GM08714 (cell line): Measurements from ENCODE around the gene RALA.
"Not testable (repeated sequence)": the region's sequence is repeated elsewhere in the genome, so short reads cannot be mapped to it uniquely, and the experiment has no call there.

ENCODE experiments used
- H3K4me3 ChIP-seq: fragments of 200-500 bp; sonication (Bioruptor generic); 2 replicates; pipeline ENCODE4 v1.5.1; 2014; ENCODE audit warnings: mild to moderate bottlenecking, low read length, inconsistent platforms
- ZNF274 ChIP-seq: IDR thresholded peaks from 2 replicates; pipeline ENCODE4 v1.6.1; 2012; ENCODE audit warnings: mild to moderate bottlenecking, low read depth, low read length

The RALA gene

DNA sequence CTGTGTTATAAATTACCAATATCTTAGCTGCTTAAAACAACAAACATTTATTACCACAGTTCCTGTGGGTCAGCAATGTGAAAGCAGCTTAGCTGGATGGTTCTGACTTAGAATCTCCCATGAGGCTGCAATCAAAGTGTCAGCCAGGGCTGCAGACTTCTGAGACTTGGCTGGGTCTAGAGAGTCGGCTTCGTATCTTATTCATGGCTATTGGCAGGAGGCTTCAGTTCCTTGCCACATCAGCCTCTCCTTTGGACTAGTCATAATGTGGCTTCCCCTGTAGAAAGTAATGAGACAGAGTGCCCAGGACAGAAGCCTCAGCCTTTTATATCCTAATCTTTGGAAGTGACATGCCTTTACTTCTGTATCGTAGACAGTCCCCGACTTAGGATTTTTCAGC, 27.3 kb downstream of the RALA start:
- TF ChIP-seq ZNF274 = no peak

DNA sequence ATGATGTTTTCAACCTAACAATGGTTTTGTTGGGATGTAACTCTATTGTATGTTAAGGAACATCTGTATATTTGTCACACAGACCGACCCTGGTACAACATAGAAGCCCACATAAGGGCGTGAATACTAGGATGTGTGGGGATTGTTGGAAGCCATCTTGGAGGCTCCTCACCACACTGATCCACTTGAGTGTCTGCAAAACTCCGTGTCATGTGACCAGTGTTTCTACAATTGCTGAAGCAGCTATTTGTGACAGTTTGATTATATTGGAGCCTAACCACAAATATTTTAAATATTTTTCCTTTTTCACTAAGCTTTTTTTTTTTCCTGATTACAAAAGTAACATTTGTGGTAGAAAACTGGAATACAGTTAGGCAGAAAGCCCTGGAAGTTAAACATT, 27.9 kb downstream of the RALA start:
- TF ChIP-seq ZNF274 = no peak
- H3K4me3 ChIP-seq = no peak overlapping the region

More for the DNA sequence above, 27.3 kb downstream of the RALA start:
- H3K4me3 ChIP-seq = no peak overlapping the region

DNA sequence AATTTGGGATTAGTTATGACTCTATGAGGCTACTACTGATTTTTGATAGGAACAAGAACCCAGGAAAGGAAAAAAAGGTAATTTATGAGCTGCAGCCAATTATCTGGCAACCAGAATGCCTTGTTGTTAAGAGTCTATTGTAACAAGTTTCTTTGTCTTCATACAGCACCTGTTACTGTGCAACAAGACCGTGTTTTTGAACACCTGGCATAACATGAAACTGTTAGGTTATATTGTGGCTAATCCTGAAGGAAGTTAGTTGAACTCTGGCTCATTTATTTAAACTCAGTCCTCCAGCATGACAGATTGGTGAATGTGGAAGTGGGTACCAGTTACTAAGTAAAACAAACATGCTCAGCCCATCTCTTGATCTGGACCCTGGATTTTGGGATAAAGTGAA, 33.0 kb downstream of the RALA start:
- no peak for TF ChIP-seq ZNF274
- H3K4me3 ChIP-seq = no peak overlapping the region

DNA sequence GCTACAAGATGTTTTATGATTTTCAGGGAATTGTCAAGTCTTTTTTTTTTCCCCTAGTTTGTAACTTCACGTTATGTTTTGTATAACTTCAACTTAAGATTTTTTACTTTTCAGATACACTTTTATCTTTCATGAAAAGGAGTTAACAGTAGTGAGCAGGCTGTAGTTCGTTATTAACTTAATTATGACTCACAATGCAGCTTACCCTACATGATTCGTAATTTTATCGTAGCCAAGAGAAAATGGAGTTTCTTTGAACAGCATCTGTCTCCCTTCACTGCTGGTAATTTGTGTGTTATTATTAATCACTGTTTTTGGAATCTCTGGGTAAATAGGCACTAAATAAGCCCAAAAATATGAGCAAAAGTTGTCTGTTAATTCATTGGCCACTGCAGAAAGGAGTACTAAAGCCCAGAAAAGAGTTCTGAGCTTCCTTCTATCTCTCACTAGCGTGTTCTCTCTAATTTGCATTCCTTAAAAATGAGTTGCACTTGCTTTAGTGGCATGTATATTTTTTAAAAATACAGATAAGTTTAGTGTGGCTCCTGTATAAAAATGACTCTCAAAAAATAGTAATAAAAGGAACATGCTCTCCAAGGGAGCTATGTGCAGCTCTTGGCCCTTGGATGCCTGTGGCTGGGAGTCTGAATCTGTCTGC, 36.1 kb downstream of the RALA start:
- no peak overlapping the region for H3K4me3 ChIP-seq
- no peak for TF ChIP-seq ZNF274

DNA sequence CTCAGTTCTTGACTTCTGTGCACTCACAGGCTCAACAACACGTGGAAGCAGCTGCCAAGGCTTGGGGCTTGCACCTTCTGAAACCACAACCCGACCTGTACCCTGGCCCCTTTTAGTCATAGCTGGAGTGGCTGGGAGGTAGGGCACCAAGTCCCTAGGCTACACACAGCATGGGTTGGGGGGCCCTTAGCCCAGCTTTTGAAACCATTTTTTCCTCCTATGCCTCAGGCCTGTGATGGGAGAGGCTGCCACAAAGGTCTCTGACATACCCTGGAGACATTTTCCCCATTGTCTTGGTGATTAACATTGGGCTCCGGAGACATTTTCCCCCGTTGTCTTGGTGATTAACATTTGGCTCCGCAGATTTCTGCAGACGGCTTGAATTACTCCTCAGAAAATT, 38.6 kb downstream of the RALA start:
- no peak overlapping the region for H3K4me3 ChIP-seq
- no peak for TF ChIP-seq ZNF274

DNA sequence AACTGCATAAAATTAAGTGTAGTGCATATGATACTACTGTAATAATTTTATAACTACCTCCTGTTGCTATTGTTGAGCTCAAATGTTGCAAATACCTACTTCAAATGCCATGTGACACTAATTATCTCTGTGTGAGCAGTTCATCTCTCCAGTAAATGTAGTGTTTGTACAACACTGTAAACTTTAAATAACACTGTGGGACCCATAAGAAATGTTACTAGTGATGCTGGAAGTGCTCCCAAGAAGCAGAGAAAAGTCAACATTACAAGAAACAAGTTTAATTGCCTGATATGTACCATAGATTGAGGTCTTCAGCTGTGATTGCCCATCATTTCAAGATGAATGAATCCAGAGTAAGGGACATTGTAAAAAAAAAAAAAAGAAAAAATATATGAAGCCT, 39.9 kb downstream of the RALA start:
- no peak for TF ChIP-seq ZNF274

DNA sequence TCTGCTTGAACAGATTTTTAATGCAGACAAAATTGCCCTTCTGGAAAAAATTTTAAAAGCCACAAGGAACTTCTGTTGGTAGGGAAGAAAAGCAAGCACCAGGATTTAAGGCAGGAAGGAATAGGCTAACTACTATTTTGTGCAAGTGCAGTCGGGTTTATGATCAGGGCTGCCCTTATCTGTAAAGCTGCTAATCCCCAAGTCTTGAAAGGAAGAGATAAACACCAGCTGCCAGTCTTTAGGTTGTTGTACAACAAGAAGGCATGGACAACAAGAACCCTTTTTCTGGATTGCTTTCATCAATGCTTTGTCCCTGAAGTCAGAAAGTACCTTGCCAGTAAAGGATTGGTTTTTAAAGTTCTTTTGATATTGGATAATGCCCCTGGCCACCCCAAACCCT, 40.7 kb downstream of the RALA start:
- TF ChIP-seq ZNF274 = no peak
- no peak overlapping the region for H3K4me3 ChIP-seq

More for the DNA sequence above, 39.9 kb downstream of the RALA start:
- no peak overlapping the region for H3K4me3 ChIP-seq

DNA sequence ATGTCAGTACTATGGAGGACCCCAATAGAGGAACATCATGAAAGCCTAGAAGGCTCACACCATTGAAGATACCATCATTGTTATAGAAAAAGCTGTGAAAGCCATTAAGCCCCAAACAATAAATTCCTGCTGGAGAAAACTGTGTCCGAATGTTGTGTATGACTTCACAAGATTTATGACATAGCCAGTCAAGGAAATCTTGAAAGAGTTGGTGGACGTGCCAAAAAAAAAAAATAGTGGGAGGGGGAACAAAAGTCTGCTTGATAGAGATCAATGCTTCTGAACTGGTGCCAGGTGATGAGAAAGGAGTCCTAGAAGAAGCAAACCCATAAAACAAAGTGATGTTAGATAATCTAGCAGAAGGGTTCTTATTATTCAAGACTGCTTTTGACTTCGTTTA, 41.2 kb downstream of the RALA start:
- TF ChIP-seq ZNF274 = no peak
- no peak overlapping the region for H3K4me3 ChIP-seq

DNA sequence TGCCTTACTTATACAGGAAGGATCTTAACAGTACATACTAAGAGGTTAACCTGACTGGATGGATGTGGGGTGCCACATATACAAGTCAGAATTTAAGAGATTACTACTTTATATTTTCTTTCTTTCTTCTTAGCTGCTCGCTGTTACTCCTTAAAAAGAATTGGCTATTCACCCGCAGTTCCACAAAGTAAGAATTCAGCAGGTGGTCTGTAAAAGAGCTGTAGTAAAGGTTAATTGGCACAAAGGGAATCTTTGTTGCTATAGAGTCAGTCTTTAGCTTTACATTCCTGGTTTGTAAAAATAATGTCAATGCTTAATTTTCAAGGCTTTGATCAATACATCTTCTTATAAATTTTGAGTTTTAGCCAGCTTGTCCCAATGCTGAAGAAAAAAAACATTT, 43.2 kb downstream of the RALA start:
- H3K4me3 ChIP-seq = no peak overlapping the region

DNA sequence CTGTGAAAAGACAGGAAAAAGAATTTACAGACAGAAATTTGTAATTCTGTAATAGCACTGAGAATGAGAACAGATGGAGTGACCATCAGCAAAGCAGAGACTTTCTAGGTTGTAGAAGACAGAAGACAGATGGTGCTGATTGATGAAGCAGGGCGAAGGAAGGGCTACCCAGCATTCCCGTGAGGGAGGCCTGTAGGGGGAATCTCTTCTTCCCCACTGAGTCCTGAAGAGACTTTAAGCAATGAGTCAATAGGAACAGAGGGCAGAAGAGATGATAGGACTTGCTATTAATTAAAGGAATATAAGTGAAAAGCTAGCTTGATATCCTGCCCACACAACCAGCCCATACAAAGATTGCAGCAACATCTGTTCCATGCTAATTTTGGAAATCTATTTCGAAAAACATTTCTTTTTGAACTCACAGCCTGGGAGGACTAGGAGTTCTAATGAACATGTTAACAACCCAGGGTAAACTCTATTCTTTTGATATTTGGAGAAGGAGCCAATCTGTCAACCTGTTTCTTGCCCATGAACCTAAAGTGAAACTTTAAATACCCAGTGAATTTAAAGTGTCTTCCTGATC, 44.1 kb downstream of the RALA start:
- no peak for TF ChIP-seq ZNF274
- no peak overlapping the region for H3K4me3 ChIP-seq

More for the DNA sequence above, 43.2 kb downstream of the RALA start:
- no peak for TF ChIP-seq ZNF274

DNA sequence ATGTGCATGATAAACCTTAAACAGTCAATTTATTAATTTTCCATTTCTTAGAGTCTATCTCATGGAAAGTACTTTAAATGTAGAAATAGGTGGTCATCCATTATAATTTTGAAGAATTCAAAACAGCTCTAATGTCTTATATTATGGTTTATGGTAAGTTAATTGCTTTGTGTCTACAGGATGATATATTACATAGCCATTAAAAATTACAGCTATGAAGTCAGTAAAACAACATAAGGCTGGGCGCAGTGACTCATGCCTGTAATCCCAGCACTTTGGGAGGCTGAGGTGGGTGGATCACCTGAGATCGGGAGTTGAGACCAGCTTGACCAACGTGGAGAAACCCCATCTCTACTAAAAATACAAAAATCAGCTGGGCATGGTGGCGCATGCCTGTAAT, 44.9 kb downstream of the RALA start:
- H3K4me3 ChIP-seq = not testable (repeated sequence)

DNA sequence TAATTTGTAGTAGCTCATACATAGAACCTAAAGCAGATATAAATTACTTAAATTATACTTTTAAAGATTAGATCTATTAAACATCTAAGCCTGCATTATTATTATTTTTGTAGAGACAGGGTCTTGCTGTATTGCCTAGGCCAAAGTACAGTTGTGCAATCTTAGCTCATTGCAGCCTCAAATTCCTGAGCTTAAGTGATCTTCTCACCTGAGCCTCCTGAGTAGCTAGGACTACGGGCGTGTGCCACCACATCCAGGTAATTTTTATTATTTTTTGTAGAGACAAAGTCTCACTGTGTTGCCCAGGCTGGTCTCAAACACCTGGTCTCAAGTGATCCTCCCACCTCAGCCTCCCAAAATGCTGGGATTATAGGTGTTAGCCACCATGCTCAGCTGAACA, 46.7 kb downstream of the RALA start:
- no peak overlapping the region for H3K4me3 ChIP-seq
- TF ChIP-seq ZNF274 = no peak

DNA sequence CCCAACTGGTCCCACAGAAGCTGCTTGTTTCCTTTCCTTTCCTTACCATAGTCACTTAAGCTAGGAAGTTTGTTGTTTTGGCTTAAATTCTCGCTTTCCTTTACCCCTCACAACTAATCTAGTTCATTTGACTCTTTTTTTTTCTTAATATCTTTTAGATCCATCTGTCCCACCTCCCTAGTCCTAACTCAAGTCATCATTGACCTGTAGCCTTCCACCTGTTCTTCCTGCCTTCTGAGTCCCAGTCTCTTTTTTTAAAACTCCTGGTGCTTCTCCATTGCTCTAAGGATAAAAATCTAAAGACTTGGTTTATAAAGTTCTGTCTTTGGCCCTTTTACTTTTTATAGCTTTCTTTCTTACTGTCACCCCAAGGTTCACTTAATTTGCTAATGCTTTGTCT, 47.6 kb downstream of the RALA start:
- TF ChIP-seq ZNF274 = no peak
- H3K4me3 ChIP-seq = no peak overlapping the region

DNA sequence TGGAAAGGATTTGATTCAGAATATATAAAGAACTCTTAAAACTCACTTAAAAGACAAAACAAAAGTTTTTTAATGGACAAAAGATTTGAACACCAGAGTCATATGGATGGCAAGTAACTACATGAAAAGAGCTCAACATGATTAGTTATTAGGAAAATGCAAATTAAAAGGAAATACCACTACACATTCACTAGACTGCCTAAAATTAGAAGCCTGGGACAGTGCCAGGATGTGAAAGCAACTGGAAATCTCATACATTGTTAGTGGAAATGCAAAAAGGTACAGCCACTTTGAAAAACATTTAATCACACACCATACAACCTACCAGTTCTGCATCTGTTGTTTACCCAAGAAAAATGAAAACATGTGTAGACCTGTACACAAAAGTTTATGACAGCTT, 48.8 kb downstream of the RALA start:
- no peak overlapping the region for H3K4me3 ChIP-seq
- no peak for TF ChIP-seq ZNF274

DNA sequence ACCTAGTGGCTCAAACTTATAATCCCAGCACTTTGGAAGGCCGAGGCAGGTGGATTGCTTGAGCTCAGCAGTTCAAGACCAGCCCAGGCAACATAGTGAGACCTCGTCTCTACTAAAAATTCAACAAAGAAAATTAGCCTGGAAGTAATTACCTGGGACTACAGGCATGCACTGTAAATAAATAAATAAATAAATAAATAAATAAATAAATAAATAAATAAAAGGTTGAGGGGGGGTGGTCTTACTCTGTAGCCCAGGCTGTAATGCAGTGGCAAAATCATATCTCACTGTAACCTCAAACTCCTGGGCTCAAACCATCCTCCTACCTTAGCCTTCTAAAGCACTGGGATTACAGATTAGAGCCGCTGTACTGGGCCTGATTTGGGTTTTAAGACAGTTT, 50.5 kb downstream of the RALA start:
- no peak for TF ChIP-seq ZNF274
- H3K4me3 ChIP-seq = no peak overlapping the region

DNA sequence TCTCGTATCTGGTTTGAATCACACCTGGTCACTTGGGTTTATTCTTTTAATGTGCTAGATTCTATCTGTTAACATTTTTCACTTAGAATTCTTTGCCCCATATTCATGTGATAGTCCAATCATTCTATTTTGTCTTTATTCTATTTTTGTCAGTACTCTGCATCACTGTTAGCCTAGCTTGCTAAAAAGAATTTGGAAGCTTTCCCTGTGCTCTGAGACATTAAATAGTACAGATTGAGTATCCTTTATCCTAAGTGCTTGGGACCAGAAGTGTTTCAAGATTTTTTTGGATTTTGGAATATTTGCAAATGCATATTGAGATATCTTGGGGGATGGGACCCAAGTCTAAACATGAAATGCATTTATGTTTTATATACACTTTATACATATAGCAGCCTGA, 51.0 kb downstream of the RALA start:
- TF ChIP-seq ZNF274 = no peak
- no peak overlapping the region for H3K4me3 ChIP-seq
